Mesendoderm (in vitro differentiated cells): ENCODE results near the gene TTC38.

Experiments used
- DNase-seq: peaks from one replicate; pipeline ENCODE4 v3.0.0; 2013
- H2AK5ac ChIP-seq: 2 replicates; pipeline ENCODE4 v1.6.1; 2013; ENCODE audit warnings: low read length, inconsistent platforms
- H2BK120ac ChIP-seq: 2 replicates; pipeline ENCODE4 v1.6.1; 2013; ENCODE audit warnings: low read depth, mild to moderate bottlenecking, low read length, moderate library complexity, mixed read lengths
- H2BK15ac ChIP-seq: replicated peaks from 2 replicates; pipeline ENCODE4 v1.6.1; 2013; ENCODE audit warnings: low read depth, mild to moderate bottlenecking, moderate library complexity
- H2BK5ac ChIP-seq: 2 replicates; pipeline ENCODE4 v1.6.1; 2013; ENCODE audit warnings: low read length, inconsistent platforms
- H3K18ac ChIP-seq: 2 replicates; pipeline ENCODE4 v1.6.1; 2013; ENCODE audit warnings: mild to moderate bottlenecking, low read length, mixed read lengths
- H3K23ac ChIP-seq: one replicate; pipeline ENCODE4 v1.6.1; 2013; ENCODE audit warnings: low read length
- H3K27ac ChIP-seq: 2 replicates; pipeline ENCODE4 v1.5.1; 2013; ENCODE audit warnings: low read depth, mild to moderate bottlenecking, inconsistent platforms, low read length, moderate library complexity
- H3K27me3 ChIP-seq: 2 replicates; pipeline ENCODE4 v1.6.1; 2013; ENCODE audit warnings: low read length, control low read depth, mild to moderate bottlenecking, inconsistent platforms; ENCODE audit not compliant: insufficient read depth, poor library complexity
- H3K36me3 ChIP-seq: 2 replicates; pipeline ENCODE4 v1.6.1; 2013; ENCODE audit warnings: low read length, inconsistent platforms; ENCODE audit not compliant: control insufficient read depth, insufficient read depth
- H3K4ac ChIP-seq: one replicate; pipeline ENCODE4 v1.6.1; 2013; ENCODE audit warnings: low read depth, mild to moderate bottlenecking, low read length, moderate library complexity
- H3K4me1 ChIP-seq: 2 replicates; pipeline ENCODE4 v1.6.1; 2013; ENCODE audit warnings: low read depth, low read length, inconsistent platforms; ENCODE audit not compliant: control insufficient read depth
- H3K4me2 ChIP-seq: 2 replicates; pipeline ENCODE4 v1.6.1; 2013; ENCODE audit warnings: low read length
- H3K4me3 ChIP-seq: 2 replicates; pipeline ENCODE4 v1.5.1; 2013; ENCODE audit warnings: mild to moderate bottlenecking, low read length
- H3K56ac ChIP-seq: one replicate; pipeline ENCODE4 v1.6.1; 2013; ENCODE audit warnings: low read length
- H3K79me1 ChIP-seq: 2 replicates; pipeline ENCODE4 v1.6.1; 2013; ENCODE audit warnings: low read length, inconsistent platforms
- H3K79me2 ChIP-seq: 2 replicates; pipeline ENCODE4 v1.6.1; 2013; ENCODE audit warnings: mild to moderate bottlenecking, low read length; ENCODE audit not compliant: control insufficient read depth, insufficient read depth
- H3K9ac ChIP-seq: 2 replicates; pipeline ENCODE4 v1.6.1; 2013; ENCODE audit warnings: low read length, inconsistent platforms
- H4K5ac ChIP-seq: one replicate; pipeline ENCODE4 v1.6.1; 2013; ENCODE audit warnings: low read length
- H4K8ac ChIP-seq: one replicate; pipeline ENCODE4 v1.6.1; 2013; ENCODE audit warnings: low read depth, mild to moderate bottlenecking, control low read depth, low read length, moderate library complexity
- WGBS: extraction: QIAGEN DNeasy Blood & Tissue Kit; methylation state at CpG from one replicate; pipeline ENCODE4 v1.1.7; 2013; ENCODE audit warnings: low lambda C conversion rate, missing lambda C conversion rate; ENCODE audit not compliant: insufficient coverage; ENCODE audit errors: extremely low coverage; 5-methylcytosine and 5-hydroxymethylcytosine counted together

TTC38 gene

GRCh38 chr22:46318576-46318975 lies 50.8 kb downstream of the TTC38 start:
- Histone ChIP-seq H3K4me2 (no peak overlapping the region), H3K23ac (no peak overlapping the region), H2BK5ac (no peak overlapping the region), H3K9ac (no peak overlapping the region), H3K4me1 (no peaks in the 10 kb centered on the region), H3K27ac (no peak overlapping the region), H2BK120ac (no peak overlapping the region), H3K18ac (no peak overlapping the region), H3K4me3 (no peak overlapping the region), H3K56ac (no peak overlapping the region), H3K79me2 (peaks cover 2% of the 10 kb centered on the region), H4K8ac (no peak overlapping the region), H2AK5ac (no peak overlapping the region), H3K79me1 (peaks cover 11% of the 10 kb centered on the region), H3K4ac (no peak overlapping the region), H3K36me3 (peaks cover 25% of the 10 kb centered on the region), H2BK15ac (no peak overlapping the region), H3K27me3 (no peaks in the 10 kb centered on the region), H4K5ac (no peak overlapping the region)
- no peak for DNase-seq
- no CpG with 5 or more reads among the region's 15 CpGs for WGBS

GRCh38 chr22:46319319-46319718 lies 51.5 kb downstream of the TTC38 start:
- no CpG with 5 or more reads among the region's 10 CpGs for WGBS
- Histone ChIP-seq H3K23ac (no peak overlapping the region), H3K36me3 (peaks cover 25% of the 10 kb centered on the region), H3K27me3 (no peaks in the 10 kb centered on the region), H4K5ac (no peak overlapping the region), H3K4ac (no peak overlapping the region), H3K56ac (no peak overlapping the region), H2AK5ac (no peak overlapping the region), H3K79me2 (peaks cover 2% of the 10 kb centered on the region), H3K18ac (no peak overlapping the region), H3K9ac (no peak overlapping the region), H3K27ac (no peak overlapping the region), H3K79me1 (peaks cover 13% of the 10 kb centered on the region), H3K4me3 (no peak overlapping the region), H2BK5ac (no peak overlapping the region), H2BK15ac (no peak overlapping the region), H3K4me1 (no peaks in the 10 kb centered on the region), H2BK120ac (no peak overlapping the region), H4K8ac (no peak overlapping the region), H3K4me2 (no peak overlapping the region)
- no peak for DNase-seq

GRCh38 chr22:46320166-46320710 lies 52.4 kb downstream of the TTC38 start:
- peaks cover 25% of the 10 kb centered on the region for H3K36me3 ChIP-seq

GRCh38 chr22:46320716-46321386 lies 53.0 kb downstream of the TTC38 start:
- Histone ChIP-seq H3K79me1 (peaks cover 13% of the 10 kb centered on the region), H3K4me1 (no peaks in the 10 kb centered on the region), H3K4ac (no peak overlapping the region), H3K56ac (no peak overlapping the region), H3K79me2 (peaks cover 2% of the 10 kb centered on the region), H2BK15ac (no peak overlapping the region), H3K4me2 (no peak overlapping the region), H2BK5ac (no peak overlapping the region), H3K18ac (no peak overlapping the region), H3K9ac (no peak overlapping the region), H2BK120ac (no peak overlapping the region), H2AK5ac (no peak overlapping the region), H3K4me3 (no peak overlapping the region), H4K5ac (no peak overlapping the region), H3K36me3 (peaks cover 25% of the 10 kb centered on the region), H3K27me3 (no peaks in the 10 kb centered on the region), H3K23ac (no peak overlapping the region), H3K27ac (no peak overlapping the region), H4K8ac (no peak overlapping the region)
- no CpG with 5 or more reads among the region's 20 CpGs for WGBS
- DNase-seq = no peak

More at GRCh38 chr22:46320166-46320710, 52.4 kb downstream of the TTC38 start:
- no peak overlapping the region for H2BK15ac ChIP-seq
- no peak overlapping the region for H3K4me3 ChIP-seq
- no peak overlapping the region for H3K9ac ChIP-seq
- no peak overlapping the region for H4K8ac ChIP-seq
- H2AK5ac ChIP-seq = no peak overlapping the region
- no peak overlapping the region for H3K23ac ChIP-seq
- H3K56ac ChIP-seq = no peak overlapping the region
- no peaks in the 10 kb centered on the region for H3K27me3 ChIP-seq
- H4K5ac ChIP-seq = no peak overlapping the region
- H2BK120ac ChIP-seq = no peak overlapping the region
- no peak overlapping the region for H3K4ac ChIP-seq
- no CpG with 5 or more reads among the region's 14 CpGs for WGBS
- peaks cover 13% of the 10 kb centered on the region for H3K79me1 ChIP-seq
- H3K79me2 ChIP-seq = peaks cover 2% of the 10 kb centered on the region
- no peak overlapping the region for H3K18ac ChIP-seq
- H2BK5ac ChIP-seq = no peak overlapping the region
- no peak for DNase-seq
- no peak overlapping the region for H3K4me2 ChIP-seq
- H3K4me1 ChIP-seq = no peaks in the 10 kb centered on the region
- no peak overlapping the region for H3K27ac ChIP-seq

- Histone ChIP-seq H3K4me3 (no peak overlapping the region), H3K23ac (no peak overlapping the region), H3K4ac (no peak overlapping the region), H2AK5ac (no peak overlapping the region), H3K36me3 (peaks cover 26% of the 10 kb centered on the region), H3K27me3 (no peaks in the 10 kb centered on the region), H3K79me1 (peaks cover 13% of the 10 kb centered on the region), H3K27ac (no peak overlapping the region), H3K18ac (no peak overlapping the region), H4K8ac (no peak overlapping the region), H3K56ac (no peak overlapping the region), H3K9ac (no peak overlapping the region), H3K4me2 (no peak overlapping the region), H2BK15ac (no peak overlapping the region), H4K5ac (no peak overlapping the region), H3K4me1 (no peaks in the 10 kb centered on the region), H2BK5ac (no peak overlapping the region), H2BK120ac (no peak overlapping the region), H3K79me2 (peaks cover 2% of the 10 kb centered on the region)
- no CpG with 5 or more reads among the region's 15 CpGs for WGBS
- DNase-seq = no peak
These were observed 54.9 kb downstream of the TTC38 start for GRCh38 chr22:46322711-46323110.

- WGBS = no CpG with 5 or more reads among the region's 19 CpGs
- no peak overlapping the region for H3K9ac ChIP-seq
- peaks cover 13% of the 10 kb centered on the region for H3K79me1 ChIP-seq
These were observed 55.4 kb downstream of the TTC38 start for GRCh38 chr22:46323162-46323561.

More at GRCh38 chr22:46323162-46323561, 55.4 kb downstream of the TTC38 start:
- Histone ChIP-seq H3K27ac (no peak overlapping the region), H4K5ac (no peak overlapping the region), H3K79me2 (peaks cover 2% of the 10 kb centered on the region), H2AK5ac (no peak overlapping the region), H3K27me3 (no peaks in the 10 kb centered on the region), H3K36me3 (peaks cover 22% of the 10 kb centered on the region), H3K56ac (no peak overlapping the region), H2BK5ac (no peak overlapping the region), H3K23ac (no peak overlapping the region), H3K4me1 (no peaks in the 10 kb centered on the region), H3K18ac (no peak overlapping the region), H4K8ac (no peak overlapping the region), H3K4me2 (no peak overlapping the region), H3K4ac (no peak overlapping the region), H2BK120ac (no peak overlapping the region), H3K4me3 (no peak overlapping the region), H2BK15ac (no peak overlapping the region)
- DNase-seq = no peak
